ENCODE data around the gene CORO1C.

CORO1C gene

DNA sequence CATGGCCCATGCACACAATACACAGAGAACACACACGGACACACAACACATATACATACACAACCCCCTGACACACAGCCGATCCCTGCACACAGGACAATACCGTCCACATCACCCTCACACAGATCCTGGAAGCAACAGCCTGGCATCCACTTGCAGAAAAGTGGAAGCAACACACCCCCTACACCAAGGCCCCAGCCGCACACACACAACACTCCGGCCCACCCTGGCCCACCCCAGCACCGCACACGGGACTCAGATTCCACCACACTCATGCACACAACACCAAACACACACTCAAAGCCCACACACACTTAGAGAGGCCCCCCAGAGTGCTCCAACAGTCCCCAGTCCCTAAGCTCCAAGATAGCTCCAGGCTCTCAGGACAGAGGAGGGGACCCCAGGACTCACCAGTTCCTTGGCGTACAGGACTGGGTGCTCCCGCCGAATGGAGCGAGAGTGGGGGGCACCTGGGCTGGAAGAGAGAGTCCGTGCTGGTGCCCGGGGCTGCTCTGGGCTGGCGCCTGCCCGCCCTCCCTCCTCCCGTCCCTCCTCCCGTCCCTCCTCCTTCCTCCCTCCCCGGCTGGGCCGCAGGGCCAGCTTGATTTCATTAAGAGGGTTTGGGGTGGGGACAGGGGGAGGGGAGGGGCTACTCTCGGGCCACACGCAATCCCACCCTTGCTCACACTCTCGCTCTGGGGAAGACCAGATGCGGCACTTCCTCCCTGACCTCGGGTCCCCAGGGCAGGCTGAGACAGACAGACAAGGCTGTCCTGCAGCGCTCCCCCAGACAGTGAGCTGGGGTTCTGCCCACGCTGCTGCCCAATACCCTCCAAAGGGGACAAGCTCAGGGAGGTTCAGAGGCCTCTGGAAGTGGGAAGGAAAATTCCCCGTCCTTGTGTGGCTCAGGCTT is 133.5 kb downstream of the CORO1C start, which contains the start of gene TMEM119:
Gene TMEM119 (minus strand): TSS at position 526 of the 913 bp plus-strand sequence. CDS start 5,701 bp downstream, outside the sequence.
- no peak for DNase-seq

DNA sequence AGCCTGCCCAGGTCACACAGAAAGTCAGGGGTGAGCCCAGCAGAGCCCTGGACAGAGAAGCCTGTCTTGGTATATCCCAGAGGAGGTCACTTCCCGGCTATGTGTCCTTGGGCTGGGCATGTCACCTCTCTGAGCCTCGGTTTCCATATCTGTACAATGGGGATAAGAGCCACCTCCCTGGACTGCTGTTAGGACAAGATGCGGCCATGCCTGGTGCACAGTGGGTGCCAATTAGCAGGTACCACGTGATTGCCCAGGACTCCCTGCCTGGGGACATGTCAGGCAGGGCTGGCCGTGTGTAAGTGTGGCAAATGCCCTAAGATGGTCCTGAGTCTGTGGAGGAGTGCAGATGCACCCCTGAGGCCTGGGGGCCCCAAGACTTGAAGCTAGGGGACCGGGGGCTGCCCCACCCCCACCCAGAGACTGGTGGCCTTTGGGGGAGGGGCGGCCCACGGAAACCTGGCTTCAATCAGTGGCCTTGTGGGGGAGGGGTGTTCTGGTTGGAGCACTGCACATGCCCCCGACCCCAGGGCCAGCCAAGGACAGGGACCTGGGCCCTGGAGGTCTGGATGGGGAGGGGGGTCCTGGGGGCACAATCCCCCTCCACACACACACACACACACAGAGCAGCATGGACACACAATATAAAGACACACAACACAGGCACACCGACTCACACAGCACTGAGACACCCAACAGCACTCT is 134.3 kb downstream of the CORO1C start:
- no peak for DNase-seq

DNA sequence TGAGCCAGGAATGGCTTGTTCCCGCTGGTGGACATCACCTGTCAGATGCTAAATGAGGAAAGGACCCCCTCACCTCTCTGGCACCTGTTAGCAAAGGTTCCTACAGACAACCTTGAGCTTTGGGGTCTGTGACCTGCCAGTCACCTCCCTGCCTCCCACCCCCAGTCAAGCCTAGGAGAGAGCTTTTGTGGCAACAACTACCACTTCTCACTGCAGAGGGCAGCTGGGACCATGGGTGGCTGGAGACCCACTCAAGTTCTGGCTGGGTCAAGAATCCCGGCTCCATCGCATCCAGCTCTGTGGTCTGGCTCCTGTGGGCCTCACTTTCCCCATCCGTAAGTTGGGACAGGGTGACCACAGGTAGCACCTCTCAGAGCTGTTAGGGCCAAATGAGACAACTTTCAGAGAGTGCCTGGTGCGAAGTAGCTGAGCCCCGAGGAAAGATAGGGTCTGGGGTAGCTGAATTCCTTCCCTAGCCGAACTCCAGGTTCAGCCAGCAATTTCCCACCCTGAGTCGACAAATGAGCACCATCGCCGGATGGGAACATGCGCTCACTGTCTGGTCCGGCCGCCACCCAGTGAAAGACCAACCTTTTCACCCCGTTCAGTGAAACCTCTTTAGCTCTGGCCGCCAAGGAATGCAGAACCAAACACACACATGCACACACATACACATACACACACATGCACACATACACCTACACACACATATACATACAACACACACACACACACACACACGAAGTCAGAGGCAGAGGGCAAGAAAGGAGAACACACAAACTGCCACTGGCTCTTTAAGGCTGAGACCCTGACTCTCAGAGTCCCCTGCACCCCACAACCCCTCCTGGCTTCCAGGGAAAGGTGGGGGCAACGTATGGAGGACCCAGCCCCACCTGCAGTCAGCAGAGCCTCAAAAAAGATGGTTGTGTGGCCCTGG is 135.3 kb downstream of the CORO1C start:
- DNase-seq = no peak
